GM13977 (cell line): ENCODE data around the gene ERCC6L2.

ENCODE experiments used
- DNase-seq: peaks from one replicate; pipeline ENCODE4 v3.0.0; 2012; ENCODE audit warnings: low spot score
- CTCF ChIP-seq: IDR thresholded peaks from 2 replicates; pipeline ENCODE4 v1.5.1; 2012; ENCODE audit warnings: mild to moderate bottlenecking, control low read depth; ENCODE audit not compliant: insufficient read depth; ENCODE audit errors: extremely low read depth, missing control alignments
- in situ Hi-C: fragments of 300-500 bp; cut with MboI; formaldehyde crosslinking; loops from one replicate; pipeline ENCODE4 v1.12.0; 2022; ENCODE audit warnings: low sequenced_read_pairs, low pct_unique_long_range_greater_than_20kb, mixed read lengths, inconsistent platforms; ENCODE audit not compliant: unreplicated experiment

Gene ERCC6L2

GRCh38 chr9:95876595-95876994, 1.1 kb downstream of the ERCC6L2 start:
- in situ Hi-C loops: no loop called here
- no peak for DNase-seq
- TF ChIP-seq CTCF: no peak

- DNase-seq: no peak
- in situ Hi-C loops: no loop called here
- TF ChIP-seq CTCF: no peak
These were observed 2.5 kb downstream of the ERCC6L2 start for GRCh38 chr9:95877984-95878383.

GRCh38 chr9:95879591-95879990, 4.1 kb downstream of the ERCC6L2 start:
- in situ Hi-C loops: no loop called here
- DNase-seq: no peak
- no peak for TF ChIP-seq CTCF

- DNase-seq: no peak
- in situ Hi-C loops: no loop called here
- no peak for TF ChIP-seq CTCF
These were observed 4.7 kb downstream of the ERCC6L2 start for GRCh38 chr9:95880021-95880690.

- in situ Hi-C loops: no loop called here
- no peak for DNase-seq
- TF ChIP-seq CTCF: no peak
These were observed 12.5 kb downstream of the ERCC6L2 start for GRCh38 chr9:95887926-95888497.

GRCh38 chr9:95890594-95890993, 15.1 kb downstream of the ERCC6L2 start:
- TF ChIP-seq CTCF: no peak
- in situ Hi-C loops: no loop called here
- DNase-seq: no peak
